ENCODE measurements around the gene STIM2.

DNA sequence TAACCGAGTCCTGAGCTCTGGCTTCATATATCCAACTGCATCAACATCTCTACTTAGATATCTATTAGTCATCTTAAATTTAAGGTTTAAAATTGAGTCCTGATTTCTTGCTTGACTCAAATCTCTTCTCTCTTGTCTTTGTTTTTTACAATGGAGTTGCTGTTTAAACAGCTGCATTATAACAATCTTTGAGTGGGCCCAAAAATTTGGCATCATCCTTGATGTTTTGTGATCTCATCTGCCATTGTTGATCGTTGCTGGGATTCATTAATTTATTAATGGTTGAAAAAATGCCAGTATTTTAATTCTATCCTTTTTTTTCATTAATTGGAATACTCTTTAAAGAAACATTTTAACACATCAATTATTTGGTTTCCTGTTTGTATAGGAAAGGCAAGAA, 82.2 kb downstream of the STIM2 start:
- no peak for TF ChIP-seq CEBPB (IDR thresholded peaks at IDR 0.05; ENCODE audit: low read depth, low read length)
- no peak for TF ChIP-seq CTCF (conservative IDR thresholded peaks at IDR 0.05; ENCODE audit: low read depth, low read length)
- TF ChIP-seq SMC3 (IDR thresholded peaks at IDR 0.05; ENCODE audit: low read depth, low read length) = no peak
- TF ChIP-seq, protein P1, sequence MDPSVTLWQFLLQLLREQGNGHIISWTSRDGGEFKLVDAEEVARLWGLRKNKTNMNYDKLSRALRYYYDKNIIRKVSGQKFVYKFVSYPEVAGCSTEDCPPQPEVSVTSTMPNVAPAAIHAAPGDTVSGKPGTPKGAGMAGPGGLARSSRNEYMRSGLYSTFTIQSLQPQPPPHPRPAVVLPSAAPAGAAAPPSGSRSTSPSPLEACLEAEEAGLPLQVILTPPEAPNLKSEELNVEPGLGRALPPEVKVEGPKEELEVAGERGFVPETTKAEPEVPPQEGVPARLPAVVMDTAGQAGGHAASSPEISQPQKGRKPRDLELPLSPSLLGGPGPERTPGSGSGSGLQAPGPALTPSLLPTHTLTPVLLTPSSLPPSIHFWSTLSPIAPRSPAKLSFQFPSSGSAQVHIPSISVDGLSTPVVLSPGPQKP (IDR thresholded peaks at IDR 0.05; ENCODE audit: borderline replicate concordance, low read depth, low read length) = no peak
- TF ChIP-seq RFX5 (IDR thresholded peaks at IDR 0.05; ENCODE audit: low read depth, low read length) = no peak
